Lower lobe of right lung (tissue), 2 donors: Measurements from ENCODE around the gene RPAP2. TPM values are rescaled to one million over a fixed set of nuclear protein-coding genes. Genes with fewer than 3 reads are reported as not detected.

ENCODE experiments used
- ATAC-seq, 2 donors: fragments of 200-7000 bp; cut with Tn5 transposase; one replicate each; pipeline ENCODE4 v1.9.1; 2020 to 2022; ENCODE audit warnings: mild to moderate bottlenecking in 2 of 2, moderate library complexity in 2 of 2
- DNase-seq: peaks from one replicate; pipeline ENCODE4 v3.0.0-alpha.2; 2020
- H3K27ac ChIP-seq: fragments of 200-600 bp; one replicate; pipeline ENCODE4 v1.8.0; 2022
- H3K27me3 ChIP-seq: fragments of 200-600 bp; one replicate; pipeline ENCODE4 v1.8.0; 2022; ENCODE audit warnings: low read depth
- H3K36me3 ChIP-seq: fragments of 200-600 bp; one replicate; pipeline ENCODE4 v1.8.0; 2022; ENCODE audit warnings: mild to moderate bottlenecking
- H3K4me1 ChIP-seq: fragments of 200-600 bp; one replicate; pipeline ENCODE4 v1.8.0; 2022
- H3K4me3 ChIP-seq: fragments of 200-600 bp; one replicate; pipeline ENCODE4 v1.8.0; 2022; ENCODE audit warnings: mild to moderate bottlenecking
- H3K9me3 ChIP-seq: fragments of 200-600 bp; one replicate; pipeline ENCODE4 v1.8.0; 2022
- CTCF ChIP-seq: fragments of 200-600 bp; IDR thresholded peaks from one replicate; pipeline ENCODE4 v1.8.0; 2022; ENCODE audit warnings: antibody characterized with exemption, mild to moderate bottlenecking
- intact Hi-C: fragments of 100-400 bp; cut with DNase I; formaldehyde crosslinking; loops from one replicate; pipeline ENCODE4 v1.11.0; 2022
- total RNA-seq: library from RNA; stranded (reverse); fragmentation: NEBNext Ultra II Directional; extraction: Animal tissue kit (Norgen Biotek cat#: 25700); gene quantifications from one replicate; pipeline ENCODE4 v1.2.1, GENCODE V29; 2021
- donor health status: DM: no; HTN: yes; CAD: no; lungs with severe emphysema.

Gene RPAP2
- total RNA-seq, 1 donor from 2014 or later: 20.0 TPM

GRCh38 chr1:92447976-92448375 is 149.1 kb downstream of the RPAP2 start:
- TF ChIP-seq CTCF: no peak
- H3K4me1 ChIP-seq: no peaks in the 10 kb centered on the region
- DNase-seq (no peak), ATAC-seq (no peak)
- H3K27me3 ChIP-seq: no peaks in the 10 kb centered on the region
- intact Hi-C loops: no loop called here
- no peaks in the 10 kb centered on the region for H3K36me3 ChIP-seq
- no peaks in the 10 kb centered on the region for H3K9me3 ChIP-seq
- H3K27ac ChIP-seq: no peak overlapping the region
- no peak overlapping the region for H3K4me3 ChIP-seq

Other genes with a start within 250 kb of the RPAP2 start
- gene SETSIP, start 223.6 kb upstream of the RPAP2 start, total RNA-seq: not detected
- 5.5 TPM for gene BTBD8, start 218.7 kb upstream of the RPAP2 start, total RNA-seq
- gene C1orf146, start 81.1 kb upstream of the RPAP2 start, total RNA-seq: not detected
- 6.5 TPM for gene GLMN, start 72 bp upstream of the RPAP2 start, total RNA-seq
- gene GFI1, start 187.9 kb downstream of the RPAP2 start, total RNA-seq: 3.3 TPM